Erythroblast (primary cell): ENCODE measurements around the gene ZNF407.

Source experiments
- DNase-seq, 2 experiments: peaks; one replicate each; lab custom pipeline; 2025; lab: John Stamatoyannopoulos, UW
- GATA1 ChIP-seq: IDR thresholded peaks from 2 replicates; pipeline ENCODE4 v1.6.1; 2011; ENCODE audit warnings: low read depth, mild to moderate bottlenecking, control low read depth, low read length, moderate library complexity
- POLR2A ChIP-seq: IDR thresholded peaks from 2 replicates; pipeline ENCODE4 v1.6.1; 2011; ENCODE audit warnings: mild to moderate bottlenecking, low read length

Gene ZNF407

GRCh38 chr18:75003039-75003438 lies 405.4 kb downstream of the ZNF407 start:
- TF ChIP-seq GATA1 (no peak), POLR2A (no peak)
- DNase-seq = no peak

- no peak for DNase-seq
- TF ChIP-seq GATA1 (no peak), POLR2A (no peak)
Observed at GRCh38 chr18:75003764-75004690, 406.4 kb downstream of the ZNF407 start.

GRCh38 chr18:75005626-75006025 lies 408.0 kb downstream of the ZNF407 start:
- TF ChIP-seq GATA1 = no peak
- no peak for TF ChIP-seq POLR2A
- no peak for DNase-seq

- TF ChIP-seq GATA1 (no peak), POLR2A (no peak)
- no peak for DNase-seq
Observed at GRCh38 chr18:75008186-75008585, 410.5 kb downstream of the ZNF407 start.

GRCh38 chr18:75009296-75009695 lies 411.6 kb downstream of the ZNF407 start:
- no peak for TF ChIP-seq POLR2A
- no peak for DNase-seq

GRCh38 chr18:75009878-75010277 lies 412.2 kb downstream of the ZNF407 start:
- no peak for DNase-seq
- TF ChIP-seq GATA1 (no peak), POLR2A (no peak)

- no peak for TF ChIP-seq GATA1
- TF ChIP-seq POLR2A = no peak
- DNase-seq = no peak
Observed at GRCh38 chr18:75010278-75010677, 412.6 kb downstream of the ZNF407 start.

- DNase-seq = no peak
- TF ChIP-seq GATA1 (no peak), POLR2A (no peak)
Observed at GRCh38 chr18:75010689-75011088, 413.0 kb downstream of the ZNF407 start.

GRCh38 chr18:75016025-75016717 lies 418.5 kb downstream of the ZNF407 start:
- DNase-seq = no peak
- TF ChIP-seq GATA1 = no peak
- no peak for TF ChIP-seq POLR2A

GRCh38 chr18:75023473-75023872 lies 425.8 kb downstream of the ZNF407 start:
- DNase-seq = no peak

GRCh38 chr18:75024871-75025270 lies 427.2 kb downstream of the ZNF407 start:
- no peak for TF ChIP-seq POLR2A
- TF ChIP-seq GATA1 = no peak
- DNase-seq = no peak

More at GRCh38 chr18:75023473-75023872, 425.8 kb downstream of the ZNF407 start:
- no peak for TF ChIP-seq POLR2A
- TF ChIP-seq GATA1 = no peak

- TF ChIP-seq POLR2A = no peak
- TF ChIP-seq GATA1 = no peak
- no peak for DNase-seq
Observed at GRCh38 chr18:75025573-75025972, 427.9 kb downstream of the ZNF407 start.

- DNase-seq = no peak
- no peak for TF ChIP-seq GATA1
- TF ChIP-seq POLR2A = no peak
Observed at GRCh38 chr18:75029481-75029880, 431.8 kb downstream of the ZNF407 start.

- TF ChIP-seq GATA1 (no peak), POLR2A (no peak)
- no peak for DNase-seq
Observed at GRCh38 chr18:75031717-75032317, 434.1 kb downstream of the ZNF407 start.

GRCh38 chr18:75033516-75033915 lies 435.8 kb downstream of the ZNF407 start:
- DNase-seq = no peak
- no peak for TF ChIP-seq POLR2A
- no peak for TF ChIP-seq GATA1
